ENCODE measurements around the gene AGAP9. TPM values are rescaled to one million over a fixed set of nuclear protein-coding genes. Genes with fewer than 3 reads are reported as not detected.
"Not testable (repeated sequence)": the region's sequence is repeated elsewhere in the genome, so short reads cannot be mapped to it uniquely, and the experiment has no call there.

AGAP9 gene
- total RNA-seq, 1 donor from 2014 or later: 24.0 TPM

DNA sequence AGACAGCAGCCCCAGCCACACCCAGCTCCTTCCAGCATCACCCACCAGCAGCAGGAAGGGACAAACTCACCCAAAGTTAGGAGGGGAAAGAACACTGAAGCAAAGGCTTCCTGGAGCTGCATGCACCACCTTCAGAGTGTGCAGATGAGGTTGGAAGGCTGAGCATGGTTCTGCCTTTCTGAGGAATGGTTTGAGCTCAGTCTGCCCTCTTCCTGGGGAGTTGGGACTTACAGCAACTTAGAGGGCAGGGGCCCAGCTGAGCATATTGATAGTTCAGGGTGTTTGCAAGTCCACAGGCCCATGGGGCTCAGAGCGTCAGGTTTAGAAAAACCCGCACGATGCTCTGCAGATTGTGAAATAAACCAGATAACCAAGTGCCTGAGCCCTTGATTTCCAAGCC lies 43.3 kb downstream of the AGAP9 start:
- H3K4me3 Mint-ChIP-seq; DNase-seq (ENCODE audit: low spot score in 2 of 2, unreplicated experiment in 2 of 2); H3K4me1 Mint-ChIP-seq; H3K36me3 Mint-ChIP-seq; H3K9me3 Mint-ChIP-seq; H3K27ac Mint-ChIP-seq; H3K27me3 Mint-ChIP-seq (ENCODE audit: low read depth): not testable (repeated sequence)

DNA sequence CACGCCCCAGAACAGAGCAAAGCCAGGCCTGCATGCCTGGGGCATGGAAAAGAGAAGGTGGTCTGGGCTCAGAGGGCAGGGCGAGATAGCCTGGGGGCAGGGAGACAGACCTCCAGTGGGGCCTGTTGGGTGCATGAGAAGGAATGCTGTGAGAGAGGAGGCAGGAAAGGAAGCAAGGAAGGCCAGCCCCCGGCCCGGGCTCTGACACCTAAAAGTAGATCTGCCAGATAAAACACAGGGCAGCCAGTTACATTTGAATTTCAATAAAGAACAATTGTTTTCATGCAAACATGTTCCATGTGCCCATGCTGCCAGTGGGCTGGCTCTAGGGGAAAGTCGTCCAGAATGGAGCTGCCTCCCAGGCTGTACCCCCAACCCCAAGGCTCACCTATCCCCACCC lies 45.3 kb downstream of the AGAP9 start:
- H3K4me3 Mint-ChIP-seq; H3K27ac Mint-ChIP-seq; H3K27me3 Mint-ChIP-seq (ENCODE audit: low read depth); H3K9me3 Mint-ChIP-seq; H3K36me3 Mint-ChIP-seq; H3K4me1 Mint-ChIP-seq; DNase-seq (ENCODE audit: low spot score in 2 of 2, unreplicated experiment in 2 of 2): not testable (repeated sequence)

DNA sequence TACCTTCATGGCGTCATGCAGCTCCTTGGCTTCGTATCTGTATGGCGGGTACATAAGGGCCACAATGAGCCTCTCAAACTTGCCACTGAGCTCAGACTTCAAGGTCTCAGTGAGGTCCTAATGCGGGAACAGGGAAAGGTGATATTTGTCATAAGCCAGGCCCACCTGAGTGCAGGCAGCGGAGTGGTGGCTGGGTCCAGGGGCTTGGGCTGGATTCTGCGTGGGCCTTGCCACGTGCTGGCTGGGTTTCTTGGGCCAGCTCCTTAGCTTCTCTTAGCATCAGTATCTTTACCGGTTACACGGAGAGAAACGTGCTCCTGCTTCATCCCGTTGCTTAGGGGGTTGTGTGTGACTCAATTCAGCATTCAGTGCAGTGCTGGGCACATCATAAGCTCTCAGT lies 46.4 kb downstream of the AGAP9 start:
- DNase-seq (ENCODE audit: low spot score in 2 of 2, unreplicated experiment in 2 of 2); H3K27ac Mint-ChIP-seq; H3K27me3 Mint-ChIP-seq (ENCODE audit: low read depth); H3K4me1 Mint-ChIP-seq; H3K4me3 Mint-ChIP-seq; H3K9me3 Mint-ChIP-seq; H3K36me3 Mint-ChIP-seq: not testable (repeated sequence)

DNA sequence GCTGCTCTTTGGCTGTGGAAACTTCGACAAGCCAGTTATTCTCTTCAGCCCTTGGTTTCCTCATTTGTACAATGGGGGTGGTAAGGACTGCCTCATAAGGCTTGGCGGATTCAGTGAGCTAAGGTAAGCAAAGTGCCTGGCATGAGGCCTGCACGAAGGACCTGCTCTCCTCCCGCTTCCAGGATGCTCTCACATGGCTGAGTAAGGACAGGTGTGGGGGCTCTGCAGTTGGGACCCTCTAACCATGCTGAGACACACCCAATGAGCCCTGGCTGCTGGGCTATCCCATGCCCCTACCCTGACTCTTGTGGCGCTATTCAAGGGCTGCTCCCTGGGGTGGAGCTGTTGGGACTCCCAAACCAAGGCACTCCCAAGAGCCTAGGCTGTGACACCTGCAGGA lies 48.3 kb downstream of the AGAP9 start:
- not testable (repeated sequence) for H3K36me3 Mint-ChIP-seq; H3K27me3 Mint-ChIP-seq (ENCODE audit: low read depth); H3K4me3 Mint-ChIP-seq; DNase-seq (ENCODE audit: low spot score in 2 of 2, unreplicated experiment in 2 of 2); H3K9me3 Mint-ChIP-seq; H3K27ac Mint-ChIP-seq; H3K4me1 Mint-ChIP-seq

DNA sequence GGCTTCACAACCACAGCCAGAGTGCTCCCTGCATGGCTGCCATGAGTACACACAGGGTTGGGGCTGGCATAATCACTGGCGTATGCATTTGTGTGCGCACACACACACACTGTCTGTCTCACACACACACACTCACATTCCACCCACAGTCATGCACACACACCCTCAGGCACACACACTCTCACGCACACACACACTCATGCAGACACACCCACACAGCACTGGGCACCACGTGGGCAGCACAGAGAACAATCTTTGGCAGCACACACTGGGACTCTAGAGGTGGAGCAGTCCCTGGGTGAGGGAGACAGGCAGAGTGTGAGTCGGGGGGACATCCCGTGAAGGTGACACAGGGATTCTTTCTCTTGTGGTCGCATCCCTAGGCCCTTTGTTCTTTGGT lies 49.9 kb downstream of the AGAP9 start:
- H3K27me3 Mint-ChIP-seq (ENCODE audit: low read depth); H3K4me1 Mint-ChIP-seq; H3K36me3 Mint-ChIP-seq; H3K9me3 Mint-ChIP-seq; H3K27ac Mint-ChIP-seq; H3K4me3 Mint-ChIP-seq; DNase-seq (ENCODE audit: low spot score in 2 of 2, unreplicated experiment in 2 of 2): not testable (repeated sequence)

DNA sequence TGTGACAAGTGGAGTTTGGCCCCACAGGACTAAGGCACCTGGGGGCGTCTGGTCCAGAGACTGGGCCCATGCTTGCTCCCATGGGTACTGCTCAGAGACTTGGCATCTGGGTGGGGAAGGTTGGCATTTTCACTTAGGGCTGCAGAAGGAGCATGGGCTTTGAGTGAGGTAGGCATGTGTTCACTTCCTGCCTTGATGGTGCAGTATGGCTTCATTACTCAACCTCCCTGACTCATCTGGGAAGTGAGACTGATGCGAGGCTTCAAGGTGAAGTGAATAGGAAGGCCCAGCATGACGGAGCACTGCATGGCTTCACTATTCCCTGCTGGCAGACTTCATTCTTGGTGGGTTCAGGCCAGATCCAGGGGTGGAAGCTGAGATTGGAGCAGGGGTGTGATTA lies 50.8 kb downstream of the AGAP9 start:
- not testable (repeated sequence) for DNase-seq (ENCODE audit: low spot score in 2 of 2, unreplicated experiment in 2 of 2); H3K27me3 Mint-ChIP-seq (ENCODE audit: low read depth); H3K9me3 Mint-ChIP-seq; H3K4me3 Mint-ChIP-seq; H3K36me3 Mint-ChIP-seq; H3K27ac Mint-ChIP-seq; H3K4me1 Mint-ChIP-seq

DNA sequence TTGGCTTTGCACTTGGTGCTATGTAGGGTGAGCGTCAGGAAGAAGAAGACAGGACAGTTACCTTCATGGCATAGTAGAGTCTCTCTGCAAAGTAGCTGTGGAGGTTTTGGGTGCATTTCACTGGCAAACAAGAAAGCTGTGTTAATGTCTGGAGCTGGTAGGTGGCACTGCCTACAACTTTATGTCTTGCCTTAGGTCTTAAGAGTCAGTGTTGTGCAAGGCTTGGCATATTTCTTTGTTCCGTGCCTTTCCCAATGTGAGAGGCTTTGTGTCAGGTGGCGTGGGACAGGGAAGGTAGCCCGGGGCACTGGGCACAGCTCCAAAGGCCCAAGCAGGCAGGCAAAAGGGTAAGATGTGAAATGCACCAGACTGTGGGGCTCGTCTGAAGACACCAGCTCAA lies 51.4 kb downstream of the AGAP9 start:
- not testable (repeated sequence) for H3K27me3 Mint-ChIP-seq (ENCODE audit: low read depth); H3K4me1 Mint-ChIP-seq; H3K36me3 Mint-ChIP-seq; H3K4me3 Mint-ChIP-seq; DNase-seq (ENCODE audit: low spot score in 2 of 2, unreplicated experiment in 2 of 2); H3K27ac Mint-ChIP-seq; H3K9me3 Mint-ChIP-seq

DNA sequence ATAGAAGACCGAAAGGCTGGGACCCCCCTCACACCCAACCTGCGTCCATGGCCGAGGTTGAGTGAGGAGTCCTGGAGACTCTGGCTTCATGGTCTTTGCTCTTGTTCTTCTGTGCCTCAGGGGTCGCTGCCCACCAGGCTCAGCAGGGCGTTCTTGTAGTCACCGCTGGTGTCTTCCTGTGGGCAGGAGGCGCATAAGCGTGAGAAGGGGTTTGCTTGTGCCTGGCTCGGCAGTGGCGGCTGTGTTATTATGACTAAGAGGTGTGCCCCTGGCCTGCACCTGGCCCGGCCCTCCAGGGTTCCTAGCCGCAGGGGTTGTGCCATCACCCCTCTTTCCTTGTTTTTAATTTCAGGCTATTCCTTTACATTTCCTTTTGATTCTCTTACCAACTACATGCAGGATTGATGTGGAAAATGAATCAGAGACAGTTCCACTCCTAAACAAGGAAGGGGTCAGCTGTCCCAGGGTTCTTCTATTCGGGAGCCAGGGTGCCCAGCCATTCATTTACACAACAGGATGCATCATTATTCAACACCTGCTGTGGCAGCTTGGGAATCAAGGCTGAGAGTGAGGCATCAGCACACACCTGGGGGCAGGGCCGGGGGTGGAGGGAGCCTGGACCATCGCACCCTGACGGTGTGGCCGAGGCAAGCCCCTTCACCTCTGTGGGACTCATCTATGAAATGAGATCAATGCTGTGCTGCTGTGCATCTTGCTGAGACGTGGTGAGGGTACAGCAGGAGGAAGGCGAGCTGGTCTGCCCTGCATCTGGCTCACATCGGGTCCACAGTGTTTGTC lies 54.5 kb downstream of the AGAP9 start:
- not testable (repeated sequence) for H3K27me3 Mint-ChIP-seq (ENCODE audit: low read depth); DNase-seq (ENCODE audit: low spot score in 2 of 2, unreplicated experiment in 2 of 2); H3K9me3 Mint-ChIP-seq; H3K36me3 Mint-ChIP-seq; H3K27ac Mint-ChIP-seq; H3K4me3 Mint-ChIP-seq; H3K4me1 Mint-ChIP-seq

DNA sequence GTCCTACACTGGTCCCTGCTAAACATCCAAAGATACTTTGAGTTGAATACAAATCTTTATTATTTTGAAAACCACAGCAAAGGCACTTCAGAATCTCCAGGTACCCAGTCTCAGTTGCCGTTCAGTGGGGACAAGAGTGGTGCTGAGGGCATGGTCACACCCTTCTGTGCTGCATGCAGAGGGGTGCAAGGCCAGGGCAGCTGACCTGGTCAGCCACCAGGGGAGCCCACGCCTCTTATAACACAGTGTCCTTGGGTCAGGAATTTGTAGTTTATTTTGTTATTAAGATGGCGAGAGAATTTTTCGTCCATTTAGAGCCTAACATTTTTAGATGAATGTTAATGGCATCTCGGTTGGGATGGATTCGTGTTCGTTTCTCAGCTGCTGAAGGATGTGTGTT lies 55.5 kb downstream of the AGAP9 start:
- not testable (repeated sequence) for H3K27me3 Mint-ChIP-seq (ENCODE audit: low read depth); H3K4me1 Mint-ChIP-seq; H3K36me3 Mint-ChIP-seq; H3K9me3 Mint-ChIP-seq; DNase-seq (ENCODE audit: low spot score in 2 of 2, unreplicated experiment in 2 of 2); H3K27ac Mint-ChIP-seq; H3K4me3 Mint-ChIP-seq

DNA sequence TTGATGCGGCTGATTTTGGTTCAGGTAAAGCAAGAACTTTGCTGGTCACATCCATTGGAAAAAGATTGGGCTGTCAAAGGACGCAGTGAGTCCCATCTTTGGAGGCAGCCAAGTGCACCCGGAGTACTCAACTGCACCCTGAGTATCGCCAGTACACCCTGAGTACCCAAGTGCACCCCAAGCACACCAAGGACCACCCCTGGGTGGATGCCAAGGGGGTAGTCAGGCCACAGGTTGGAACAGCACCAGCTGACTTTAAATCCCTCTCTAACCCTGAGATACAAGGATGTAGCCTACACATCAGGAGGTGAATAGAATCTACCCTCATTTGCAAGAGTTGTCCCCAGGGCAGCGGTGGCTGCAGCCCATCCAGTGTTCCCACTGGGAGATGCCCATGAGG lies 56.0 kb downstream of the AGAP9 start:
- H3K36me3 Mint-ChIP-seq; H3K9me3 Mint-ChIP-seq; H3K4me3 Mint-ChIP-seq; H3K4me1 Mint-ChIP-seq; DNase-seq (ENCODE audit: low spot score in 2 of 2, unreplicated experiment in 2 of 2); H3K27me3 Mint-ChIP-seq (ENCODE audit: low read depth); H3K27ac Mint-ChIP-seq: not testable (repeated sequence)

DNA sequence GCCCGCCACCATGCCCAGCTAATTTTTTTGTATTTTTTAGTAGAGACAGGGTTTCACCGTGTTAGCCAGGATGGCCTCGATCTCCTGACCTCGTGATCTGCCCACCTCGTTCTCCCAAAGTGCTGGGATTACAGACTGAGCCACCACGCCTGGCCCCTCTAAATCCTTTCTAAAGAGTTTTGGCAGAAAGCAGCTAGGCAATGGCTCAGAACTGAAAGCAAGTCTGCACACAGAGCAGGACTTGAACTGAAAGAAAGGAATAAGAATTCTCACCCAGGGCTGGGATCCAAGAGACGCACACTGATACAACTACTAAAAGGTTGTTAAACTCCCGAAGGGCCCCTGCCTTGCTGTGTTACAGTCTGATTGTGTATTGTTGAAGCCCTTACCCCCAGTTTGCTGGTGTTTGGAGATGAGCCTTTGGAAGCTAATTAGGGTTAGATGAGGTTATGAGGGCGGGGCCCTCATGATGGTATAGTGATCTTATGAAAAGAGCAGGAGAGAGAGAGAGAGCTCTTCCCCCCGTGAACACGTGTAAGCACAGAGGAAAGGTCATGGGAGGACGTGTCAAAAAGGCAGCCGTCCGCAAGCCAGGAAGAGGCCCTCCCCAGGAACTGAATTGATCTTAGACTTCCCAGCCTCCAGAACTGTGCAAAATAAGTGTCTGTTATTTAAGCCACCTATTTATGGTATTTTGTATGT lies 58.1 kb downstream of the AGAP9 start:
- not testable (repeated sequence) for H3K36me3 Mint-ChIP-seq; H3K9me3 Mint-ChIP-seq; H3K27me3 Mint-ChIP-seq (ENCODE audit: low read depth); H3K4me1 Mint-ChIP-seq; DNase-seq (ENCODE audit: low spot score in 2 of 2, unreplicated experiment in 2 of 2); H3K4me3 Mint-ChIP-seq
- H3K27ac Mint-ChIP-seq: peak overlapping the region; percentile 50

DNA sequence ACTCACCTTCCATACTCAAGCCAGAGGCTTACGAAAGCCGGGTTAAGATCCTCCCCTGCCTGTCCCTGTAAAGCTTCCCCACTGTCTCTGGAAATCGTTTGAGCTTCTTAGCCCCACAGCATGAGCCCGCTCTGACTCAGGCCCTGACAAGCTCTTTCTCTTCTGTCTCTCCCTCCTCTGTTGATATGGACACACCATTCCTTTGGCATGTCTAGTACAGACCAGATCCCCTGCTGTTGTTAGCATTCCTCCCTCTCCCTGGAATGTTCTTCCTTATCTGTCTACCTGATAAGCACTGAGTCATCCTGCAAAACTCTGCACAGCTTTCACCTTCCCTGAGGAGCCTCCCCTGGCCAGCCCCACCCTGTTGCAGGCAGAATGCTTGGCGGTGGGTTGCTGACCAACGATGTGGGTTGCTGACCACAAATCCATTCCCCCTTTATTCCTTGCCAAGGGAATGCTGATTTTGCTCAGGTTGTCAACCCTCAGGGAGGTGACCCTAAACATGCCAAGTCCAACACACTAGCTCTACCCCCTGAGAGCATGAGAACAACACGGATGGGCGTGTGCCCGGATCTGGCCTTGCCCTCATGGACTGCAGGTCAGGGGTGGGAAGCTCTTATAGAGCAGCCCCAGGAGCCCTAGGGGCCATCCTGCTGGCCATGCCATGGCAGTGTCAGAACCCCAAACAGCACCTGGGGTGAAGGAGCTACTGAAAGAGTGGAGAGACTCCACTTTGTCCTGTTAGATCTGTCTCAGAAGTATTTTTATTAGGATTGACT lies 60.7 kb downstream of the AGAP9 start:
- H3K27me3 Mint-ChIP-seq (ENCODE audit: low read depth); DNase-seq (ENCODE audit: low spot score in 2 of 2, unreplicated experiment in 2 of 2); H3K4me1 Mint-ChIP-seq; H3K4me3 Mint-ChIP-seq; H3K9me3 Mint-ChIP-seq; H3K36me3 Mint-ChIP-seq: not testable (repeated sequence)
- peak overlapping the region; percentile 81 for H3K27ac Mint-ChIP-seq

DNA sequence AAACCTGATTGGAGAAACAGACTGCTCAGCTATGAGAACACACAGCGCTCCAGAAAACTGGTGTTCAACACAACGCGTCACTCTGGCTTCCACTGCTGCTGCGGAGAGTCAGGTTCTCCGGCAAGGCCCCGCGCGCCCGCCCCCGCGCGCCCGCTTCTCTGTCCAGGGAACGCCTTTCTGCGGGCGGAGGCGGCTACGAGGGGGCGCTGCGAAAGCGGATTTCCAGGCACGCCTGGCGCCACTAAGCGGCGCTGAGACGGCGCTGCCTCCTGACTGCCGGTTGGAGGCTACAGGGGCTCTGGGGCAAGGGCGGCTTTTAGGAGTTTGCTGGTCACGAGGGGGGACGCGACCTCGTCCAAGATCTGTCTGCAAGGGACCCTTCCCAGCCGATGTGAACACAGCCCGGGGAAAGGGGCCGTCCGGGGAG lies 62.2 kb downstream of the AGAP9 start:
- Mint-ChIP-seq H3K27ac (peak overlapping the region; percentile 82), H3K4me3 (peak overlapping the region; percentile 60)
- H3K9me3 Mint-ChIP-seq; H3K36me3 Mint-ChIP-seq; H3K27me3 Mint-ChIP-seq (ENCODE audit: low read depth); H3K4me1 Mint-ChIP-seq: not testable (repeated sequence)
- peak in 1 of 2 experiments; percentile 55 for DNase-seq (ENCODE audit: low spot score in 2 of 2, unreplicated experiment in 2 of 2)

Data from mesothelial cell of epicardium (in vitro differentiated cells).